Astrocyte of the spinal cord (primary cell): ENCODE measurements around the gene SUSD4.

Experiments used
- DNase-seq: peaks from one replicate; pipeline ENCODE4 v3.0.0; 2011; ENCODE audit warnings: low read depth, low spot score
- H3K4me3 ChIP-seq: 2 replicates; pipeline ENCODE4 v1.5.1; 2011; ENCODE audit warnings: low read depth, mild to moderate bottlenecking, low read length, moderate library complexity
- CTCF ChIP-seq: IDR thresholded peaks from 2 replicates; pipeline ENCODE4 v1.5.1; 2012; ENCODE audit warnings: low read depth, mild to moderate bottlenecking, low read length, inconsistent platforms
- in situ Hi-C: cut with HindIII; loops from 2 replicates; pipeline ENCODE4 v1.10.0; 2017; ENCODE audit warnings: low sequenced_read_pairs

SUSD4 gene

DNA sequence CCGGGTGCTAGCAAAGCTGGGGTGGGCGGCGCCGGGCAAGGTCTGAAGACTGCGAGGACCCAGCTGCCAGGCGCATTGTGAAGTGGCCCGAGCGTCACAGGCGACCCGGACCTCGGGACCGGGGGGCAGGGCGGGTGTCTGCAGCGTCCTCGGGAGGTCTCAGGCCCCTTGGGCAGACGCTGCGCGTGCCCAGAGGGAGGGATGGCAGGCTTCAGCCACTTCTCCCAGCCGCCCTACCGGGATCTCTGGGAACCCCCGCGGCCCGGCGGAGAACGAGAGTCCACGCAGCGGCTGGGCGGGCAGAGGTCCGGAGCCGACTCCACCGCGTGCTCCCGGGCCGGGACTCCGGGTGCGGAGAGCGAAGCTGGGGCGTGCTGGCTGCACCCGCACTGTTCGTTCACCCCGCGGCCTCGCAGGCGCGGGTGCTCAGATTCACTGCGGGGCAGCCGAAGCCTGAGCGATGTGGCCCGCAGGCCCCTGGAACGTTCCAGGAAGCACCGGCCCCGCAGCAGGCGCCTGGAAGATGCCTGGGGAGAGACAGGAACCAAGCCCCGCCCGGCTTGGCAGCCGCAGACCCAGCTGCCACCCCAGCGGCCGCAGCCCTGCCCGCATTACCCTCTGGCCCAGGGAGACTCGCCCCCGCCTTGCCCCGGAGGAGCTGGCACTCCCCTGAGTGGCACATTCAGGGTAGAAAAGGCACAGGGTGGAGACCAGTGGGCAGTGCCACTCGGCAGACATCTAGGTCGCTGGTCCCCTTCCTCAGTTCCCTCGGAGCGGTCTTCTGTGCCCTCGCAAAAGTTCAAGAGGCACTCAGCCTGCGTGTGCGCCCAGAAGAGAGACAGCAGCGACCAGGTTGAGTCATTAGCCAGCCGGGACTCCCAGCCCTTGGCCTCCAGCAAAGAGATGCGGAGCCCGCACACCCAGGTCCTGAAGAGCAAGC, 29.6 kb upstream of the SUSD4 start, which contains the start of gene CCDC185:
Gene CCDC185 (plus strand): TSS at position 141 of the 940 bp plus-strand sequence. CDS start 61 bp downstream, at position 202.
- in situ Hi-C loops: no loop called here
- DNase-seq: no peak
- TF ChIP-seq CTCF: no peak
- peak within 1 kb of the TSS; percentile 7 for H3K4me3 ChIP-seq

- no peak overlapping the region for H3K4me3 ChIP-seq
- no peak for TF ChIP-seq CTCF
- in situ Hi-C loops: no loop called here
- no peak for DNase-seq
Observed at GRCh38 chr1:223390618-223391017, 26.6 kb upstream of the SUSD4 start.

DNA sequence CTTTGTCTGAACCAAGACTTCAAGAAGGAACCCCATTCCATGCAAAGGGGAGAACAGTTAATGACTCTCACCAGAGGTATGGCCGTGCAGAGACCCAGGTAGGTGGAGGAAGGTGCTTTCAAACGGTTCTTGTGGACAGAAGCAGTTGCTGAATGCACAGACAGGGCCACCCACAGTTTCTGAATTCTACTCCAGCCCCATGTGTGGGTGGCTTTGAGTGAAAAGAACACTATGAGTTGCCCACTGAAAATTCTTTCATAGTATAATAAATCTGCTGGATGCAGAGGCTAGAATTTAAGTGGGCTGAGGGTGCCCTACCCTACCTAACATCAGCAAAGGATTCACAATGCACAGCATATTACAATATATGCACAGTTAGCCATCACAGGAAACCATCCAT, 22.0 kb upstream of the SUSD4 start:
- no peak for DNase-seq
- in situ Hi-C loops: no loop called here
- TF ChIP-seq CTCF: no peak
- H3K4me3 ChIP-seq: no peak overlapping the region

DNA sequence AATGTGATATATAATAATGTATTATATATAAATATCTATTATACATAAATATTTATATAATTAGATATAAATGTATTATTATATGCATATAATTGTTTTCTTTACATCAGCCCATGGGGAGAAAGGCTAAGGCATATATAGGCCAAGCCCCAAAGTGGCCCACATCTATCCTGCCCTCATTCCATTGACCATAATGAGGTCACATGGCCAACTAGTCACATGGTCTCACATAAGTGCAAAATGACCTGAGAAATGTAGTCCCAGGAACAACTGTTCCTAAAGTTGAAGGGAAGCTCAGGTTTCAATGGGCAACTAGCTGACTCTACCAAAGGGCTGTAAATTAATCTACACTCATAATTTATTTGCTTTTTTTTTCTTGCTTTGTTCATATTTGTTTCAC, 14.8 kb upstream of the SUSD4 start:
- H3K4me3 ChIP-seq: no peak overlapping the region
- DNase-seq: no peak
- in situ Hi-C loops: no loop called here
- no peak for TF ChIP-seq CTCF

DNA sequence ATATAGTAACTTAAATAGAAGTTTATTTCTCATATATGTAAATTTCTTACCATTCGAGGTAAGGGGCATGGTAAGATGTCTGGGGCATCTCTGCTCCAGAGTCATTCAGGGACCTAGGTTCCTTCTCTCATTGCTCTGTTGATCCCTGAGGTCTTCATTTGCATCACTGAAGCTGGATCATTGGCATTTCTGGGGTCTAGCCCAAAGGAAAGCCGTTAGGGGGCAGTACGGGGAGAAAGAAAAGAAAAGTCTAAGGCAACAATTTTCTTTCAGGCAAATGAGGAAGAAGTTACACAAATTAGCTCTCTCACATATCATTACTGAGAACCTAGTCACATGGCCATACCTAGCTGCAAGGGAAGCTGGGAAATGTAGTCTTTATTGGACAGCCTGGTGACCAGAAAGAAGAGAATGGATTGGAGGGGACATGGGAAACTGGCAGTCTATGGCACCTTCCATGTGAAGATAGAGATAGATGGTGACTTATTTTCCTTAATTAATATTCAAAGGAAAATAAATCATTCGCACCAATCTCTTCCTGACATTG, 10.2 kb upstream of the SUSD4 start:
- in situ Hi-C loops: no loop called here
- no peak overlapping the region for H3K4me3 ChIP-seq
- no peak for TF ChIP-seq CTCF
- DNase-seq: no peak

DNA sequence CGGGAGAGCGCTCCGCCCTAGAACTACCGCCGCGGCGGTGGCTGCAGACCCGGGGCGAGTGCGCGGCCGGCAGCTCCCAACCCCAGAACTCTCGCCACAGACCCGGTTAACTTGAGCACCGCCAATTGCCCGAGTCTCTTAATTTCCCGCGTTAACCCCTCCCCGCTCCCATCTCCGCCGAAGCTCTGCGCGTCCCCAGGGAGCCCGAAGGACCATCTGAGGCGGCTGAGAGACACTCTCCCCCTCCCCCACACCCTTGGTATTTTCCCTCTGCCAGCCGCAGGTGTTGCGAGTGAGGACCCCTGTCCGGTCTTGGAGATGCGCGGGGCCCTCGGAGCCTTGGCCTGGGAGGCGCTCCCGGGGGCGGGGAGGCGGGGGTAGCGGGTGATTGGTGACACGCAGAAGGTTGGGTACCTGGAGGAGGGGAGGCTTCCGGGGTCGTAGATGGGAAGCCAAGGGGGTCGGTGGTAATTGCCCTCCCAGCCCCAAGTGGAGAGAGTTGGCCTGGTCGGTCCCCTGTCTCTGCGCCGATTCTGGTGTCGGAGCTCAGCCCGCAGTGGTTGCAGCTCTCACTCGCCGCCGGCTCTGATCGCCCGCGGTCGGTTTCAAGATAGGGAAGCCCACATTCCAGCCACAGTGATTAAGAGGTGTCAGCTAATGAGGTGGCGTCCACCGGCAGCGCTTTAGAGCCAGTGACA, 858 bp upstream of the SUSD4 start:
- in situ Hi-C loops: no loop called here
- no peak for DNase-seq
- no peak overlapping the region for H3K4me3 ChIP-seq
- TF ChIP-seq CTCF: no peak
